ENCODE data around the gene DOCK8. TPM values are rescaled to one million over a fixed set of nuclear protein-coding genes. Genes with fewer than 3 reads are reported as not detected.

Gene DOCK8
- total RNA-seq, 2 experiments from 2014 or later: 163 to 166 TPM

GRCh38 chr9:292915-293314, 78.2 kb downstream of the DOCK8 start:
- Mint-ChIP-seq H3K4me1 (ENCODE audit: low read depth) (peaks cover 44% of the 10 kb centered on the region), H3K27me3 (no peaks in the 10 kb centered on the region), H3K9me3 (no peaks in the 10 kb centered on the region), H3K36me3 (ENCODE audit: low read depth) (peaks cover 59% of the 10 kb centered on the region), H3K4me3 (no peak overlapping the region), H3K27ac (no peak overlapping the region)
- ATAC-seq (no peak), DNase-seq (no peak)
- intact Hi-C loops (cut with micrococcal nuclease): no loop called here
- TF ChIP-seq, protein P1, sequence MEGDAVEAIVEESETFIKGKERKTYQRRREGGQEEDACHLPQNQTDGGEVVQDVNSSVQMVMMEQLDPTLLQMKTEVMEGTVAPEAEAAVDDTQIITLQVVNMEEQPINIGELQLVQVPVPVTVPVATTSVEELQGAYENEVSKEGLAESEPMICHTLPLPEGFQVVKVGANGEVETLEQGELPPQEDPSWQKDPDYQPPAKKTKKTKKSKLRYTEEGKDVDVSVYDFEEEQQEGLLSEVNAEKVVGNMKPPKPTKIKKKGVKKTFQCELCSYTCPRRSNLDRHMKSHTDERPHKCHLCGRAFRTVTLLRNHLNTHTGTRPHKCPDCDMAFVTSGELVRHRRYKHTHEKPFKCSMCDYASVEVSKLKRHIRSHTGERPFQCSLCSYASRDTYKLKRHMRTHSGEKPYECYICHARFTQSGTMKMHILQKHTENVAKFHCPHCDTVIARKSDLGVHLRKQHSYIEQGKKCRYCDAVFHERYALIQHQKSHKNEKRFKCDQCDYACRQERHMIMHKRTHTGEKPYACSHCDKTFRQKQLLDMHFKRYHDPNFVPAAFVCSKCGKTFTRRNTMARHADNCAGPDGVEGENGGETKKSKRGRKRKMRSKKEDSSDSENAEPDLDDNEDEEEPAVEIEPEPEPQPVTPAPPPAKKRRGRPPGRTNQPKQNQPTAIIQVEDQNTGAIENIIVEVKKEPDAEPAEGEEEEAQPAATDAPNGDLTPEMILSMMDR (IDR thresholded peaks at IDR 0.05): no peak
- POLR2A ChIA-PET: no interaction called here
- CTCF ChIA-PET: interaction anchor here (1.0 to 2.3 kb wide), 2 partner anchors 13 to 77 kb away, joined by 3 to 7 read pairs; no protein-coding TSS in a partner anchor

- Mint-ChIP-seq H3K27me3 (no peaks in the 10 kb centered on the region), H3K4me1 (ENCODE audit: low read depth) (peaks cover 43% of the 10 kb centered on the region), H3K27ac (no peak overlapping the region), H3K9me3 (no peaks in the 10 kb centered on the region), H3K4me3 (no peak overlapping the region), H3K36me3 (ENCODE audit: low read depth) (peaks cover 61% of the 10 kb centered on the region)
- ChIA-PET POLR2A (interaction anchor here (0.8 to 1.1 kb wide), 2 partner anchors 10 to 80 kb away, joined by 3 to 5 read pairs; no protein-coding TSS in a partner anchor), CTCF (interaction anchor here (1.3 kb wide), 1 partner anchor 13 kb away, joined by 4 read pairs; no protein-coding TSS in a partner anchor)
- DNase-seq (no peak), ATAC-seq (no peak)
- TF ChIP-seq, protein P1 (IDR thresholded peaks at IDR 0.05): no peak
- intact Hi-C loops (cut with micrococcal nuclease): no loop called here
These were observed 80.9 kb downstream of the DOCK8 start for GRCh38 chr9:295576-295975.

DNA sequence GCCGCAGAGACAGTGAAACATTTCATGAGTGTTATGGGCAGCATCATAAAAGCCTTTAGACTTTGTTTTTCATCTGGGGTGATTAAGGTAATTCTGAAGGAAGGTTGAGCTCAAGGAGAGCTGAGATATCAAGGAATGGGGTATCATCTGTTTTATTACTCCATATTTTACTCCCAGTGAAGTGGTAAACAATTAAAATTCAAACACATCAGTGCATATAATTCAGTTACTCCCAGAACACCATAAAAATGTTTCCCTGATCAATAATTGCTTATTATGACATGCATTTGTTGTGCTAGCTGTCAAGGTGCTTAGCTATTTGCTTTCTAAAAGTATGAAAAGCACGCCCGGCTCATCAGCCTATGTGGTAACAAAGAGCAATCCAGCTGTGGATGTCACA, 81.7 kb downstream of the DOCK8 start:
- TF ChIP-seq, protein P1 (IDR thresholded peaks at IDR 0.05): no peak
- H3K27ac Mint-ChIP-seq: peak overlapping the region; percentile 78
- no peaks in the 10 kb centered on the region for H3K9me3 Mint-ChIP-seq
- ATAC-seq: no peak
- intact Hi-C loops (cut with micrococcal nuclease): no loop called here
- DNase-seq: no peak
- CTCF ChIA-PET: interaction anchor here (0.7 kb wide), 1 partner anchor 81 kb away, joined by 3 read pairs; the partner anchor contains the start of gene DOCK8
- H3K27me3 Mint-ChIP-seq: no peaks in the 10 kb centered on the region
- H3K4me3 Mint-ChIP-seq: no peak overlapping the region
- peaks cover 63% of the 10 kb centered on the region for H3K36me3 Mint-ChIP-seq (ENCODE audit: low read depth)
- POLR2A ChIA-PET: no interaction called here
- peaks cover 42% of the 10 kb centered on the region for H3K4me1 Mint-ChIP-seq (ENCODE audit: low read depth)

DNA sequence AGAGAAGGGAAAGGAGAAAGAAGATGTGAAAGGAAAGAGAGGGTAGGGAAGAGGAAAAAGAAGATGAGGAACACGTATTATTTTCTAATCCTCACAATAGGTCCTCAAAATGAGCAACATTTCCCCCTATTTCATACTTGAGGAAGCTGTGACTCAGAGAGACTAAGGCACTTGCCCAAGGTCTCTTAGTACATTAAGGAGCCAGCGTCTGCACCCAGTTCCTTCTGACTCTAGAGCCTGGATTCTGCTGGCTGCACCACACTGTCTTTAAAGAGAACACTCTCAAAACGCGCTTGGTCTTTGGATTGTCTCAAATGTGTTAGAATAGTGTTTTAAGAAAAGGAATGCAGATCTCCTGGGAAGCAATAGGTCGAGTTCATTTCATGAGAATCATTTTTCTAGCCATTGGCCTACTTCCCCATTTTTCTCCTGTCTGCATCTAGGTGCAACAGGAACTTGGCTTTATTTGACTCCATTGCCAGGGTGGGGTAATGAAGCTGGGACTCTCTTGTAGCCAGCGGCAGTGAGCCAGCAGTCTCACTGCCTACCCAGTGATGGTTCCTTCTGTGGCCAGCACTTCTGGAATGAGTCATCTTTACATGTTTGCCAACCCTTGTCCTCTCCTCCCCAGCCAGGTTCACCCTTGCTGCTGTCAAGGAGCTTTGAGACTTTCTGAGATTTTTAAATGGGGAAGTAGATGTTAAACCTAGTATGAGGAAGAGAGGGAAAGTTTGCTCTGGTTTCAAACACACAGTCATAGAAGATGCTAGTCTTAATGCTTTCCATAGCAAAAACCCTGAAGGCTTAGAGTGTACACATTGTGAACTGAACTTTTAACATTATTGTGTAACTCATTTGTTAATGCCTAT, 82.7 kb downstream of the DOCK8 start:
- Mint-ChIP-seq H3K27me3 (no peaks in the 10 kb centered on the region), H3K36me3 (ENCODE audit: low read depth) (peaks cover 70% of the 10 kb centered on the region), H3K4me3 (no peak overlapping the region), H3K9me3 (no peaks in the 10 kb centered on the region), H3K4me1 (ENCODE audit: low read depth) (peaks cover 41% of the 10 kb centered on the region), H3K27ac (peak overlapping the region; percentile 78)
- peak; percentile 82 for ATAC-seq
- peak; percentile 38 for DNase-seq
- ChIA-PET POLR2A (interaction anchor here (0.7 to 1.4 kb wide), 2 partner anchors 10 to 16 kb away, joined by 3 to 6 read pairs; no protein-coding TSS in a partner anchor), CTCF (interaction anchor here (1.2 kb wide), 1 partner anchor 83 kb away, joined by 3 read pairs; the partner anchor contains the start of gene DOCK8)
- TF ChIP-seq, protein P1 (IDR thresholded peaks at IDR 0.05): no peak
- intact Hi-C loops (cut with micrococcal nuclease): no loop called here

DNA sequence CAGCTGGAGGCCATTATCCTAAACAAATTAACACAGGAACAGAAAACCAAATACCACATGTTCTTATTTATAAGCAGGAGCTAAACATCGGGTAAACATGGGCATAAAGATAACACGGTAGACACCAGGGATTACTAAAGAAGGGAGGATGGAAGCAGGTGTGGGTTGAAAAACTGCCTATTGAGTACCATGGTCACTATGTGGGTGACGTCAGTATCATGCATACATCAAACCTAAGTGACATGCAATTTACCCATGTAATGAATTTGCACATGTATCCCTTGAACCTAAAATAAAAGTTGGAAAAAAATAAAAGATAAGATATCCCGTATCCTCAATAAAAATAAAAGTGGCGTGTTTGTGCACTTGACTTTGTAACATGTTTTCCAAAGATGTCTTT, 88.8 kb downstream of the DOCK8 start:
- Mint-ChIP-seq H3K27ac (no peak overlapping the region), H3K4me1 (ENCODE audit: low read depth) (peaks cover 5% of the 10 kb centered on the region), H3K36me3 (ENCODE audit: low read depth) (peaks cover 64% of the 10 kb centered on the region), H3K9me3 (no peaks in the 10 kb centered on the region), H3K4me3 (no peak overlapping the region), H3K27me3 (no peaks in the 10 kb centered on the region)
- DNase-seq: no peak
- POLR2A ChIA-PET: no interaction called here
- CTCF ChIA-PET: no interaction called here
- TF ChIP-seq, protein P1 (IDR thresholded peaks at IDR 0.05): no peak
- intact Hi-C loops (cut with micrococcal nuclease): no loop called here
- no peak for ATAC-seq
